ENCODE results near the gene MOB3A. TPM values are rescaled to one million over a fixed set of nuclear protein-coding genes. Genes with fewer than 3 reads are reported as not detected.

The MOB3A gene
- total and polyA plus RNA-seq, 2 experiments from 2014 or later: 2.9 to 5.9 TPM

Small RNA genes lying within 50 kb of the gene (small RNA-seq; reads per million reads assigned to genes)
- gene AC007136.1 (ENCODE audit: low replicate concordance): not detected

Other genes starting within 250 kb of the MOB3A start
- 28.4 and 90.1 TPM in 2 replicates for gene REXO1, start 247.8 kb downstream of the MOB3A start, total RNA-seq (2014; rRNA removed; shearing (Covaris generic))
- gene REXO1, start 247.8 kb downstream of the MOB3A start, polyA plus RNA-seq (2016; fragmentation: Nextera tagmentation; extraction: Ambion mirVana): 20.2 and 23.5 TPM in 2 replicates
- gene KLF16, start 232.7 kb downstream of the MOB3A start, total RNA-seq (2014; rRNA removed; shearing (Covaris generic)): 20.2 and 22.0 TPM in 2 replicates
- 8.9 and 12.3 TPM in 2 replicates for gene KLF16, start 232.7 kb downstream of the MOB3A start, polyA plus RNA-seq (2016; fragmentation: Nextera tagmentation; extraction: Ambion mirVana)
- gene ABHD17A, start 210.8 kb downstream of the MOB3A start, total RNA-seq (2014; rRNA removed; shearing (Covaris generic)): 68.8 and 99.9 TPM in 2 replicates
- 34.2 and 37.1 TPM in 2 replicates for gene ABHD17A, start 210.8 kb downstream of the MOB3A start, polyA plus RNA-seq (2016; fragmentation: Nextera tagmentation; extraction: Ambion mirVana)
- 10.6 and 12.4 TPM in 2 replicates for gene ADAT3, start 190.9 kb downstream of the MOB3A start, total RNA-seq (2014; rRNA removed; shearing (Covaris generic))
- 7.8 and 7.9 TPM in 2 replicates for gene ADAT3, start 190.9 kb downstream of the MOB3A start, polyA plus RNA-seq (2016; fragmentation: Nextera tagmentation; extraction: Ambion mirVana)
- gene SCAMP4, start 190.9 kb downstream of the MOB3A start, total RNA-seq (2014; rRNA removed; shearing (Covaris generic)): 87.0 and 106 TPM in 2 replicates
- 35.5 and 39.4 TPM in 2 replicates for gene SCAMP4, start 190.9 kb downstream of the MOB3A start, polyA plus RNA-seq (2016; fragmentation: Nextera tagmentation; extraction: Ambion mirVana)
- gene CSNK1G2, start 155.2 kb downstream of the MOB3A start, total RNA-seq (2014; rRNA removed; shearing (Covaris generic)): 113 and 147 TPM in 2 replicates
- gene CSNK1G2, start 155.2 kb downstream of the MOB3A start, polyA plus RNA-seq (2016; fragmentation: Nextera tagmentation; extraction: Ambion mirVana): 39.6 and 55.9 TPM in 2 replicates
- 106 and 130 TPM in 2 replicates for gene BTBD2, start 80.6 kb downstream of the MOB3A start, total RNA-seq (2014; rRNA removed; shearing (Covaris generic))
- 23.8 and 27.2 TPM in 2 replicates for gene BTBD2, start 80.6 kb downstream of the MOB3A start, polyA plus RNA-seq (2016; fragmentation: Nextera tagmentation; extraction: Ambion mirVana)
- gene MKNK2, start 45.1 kb downstream of the MOB3A start, total RNA-seq (2014; rRNA removed; shearing (Covaris generic)): 123 and 159 TPM in 2 replicates
- 71.0 and 106 TPM in 2 replicates for gene MKNK2, start 45.1 kb downstream of the MOB3A start, polyA plus RNA-seq (2016; fragmentation: Nextera tagmentation; extraction: Ambion mirVana)
- 2.2 and 2.6 TPM in 2 replicates for gene IZUMO4, start 589 bp upstream of the MOB3A start, total RNA-seq (2014; rRNA removed; shearing (Covaris generic))
- 0.57 and 0.82 TPM in 2 replicates for gene IZUMO4, start 589 bp upstream of the MOB3A start, polyA plus RNA-seq (2016; fragmentation: Nextera tagmentation; extraction: Ambion mirVana)
- gene AP3D1, start 55.2 kb upstream of the MOB3A start, total RNA-seq (2014; rRNA removed; shearing (Covaris generic)): 205 and 236 TPM in 2 replicates
- gene AP3D1, start 55.2 kb upstream of the MOB3A start, polyA plus RNA-seq (2016; fragmentation: Nextera tagmentation; extraction: Ambion mirVana): 101 and 117 TPM in 2 replicates
- 23.4 and 40.6 TPM in 2 replicates for gene DOT1L, start 67.6 kb upstream of the MOB3A start, total RNA-seq (2014; rRNA removed; shearing (Covaris generic))
- gene DOT1L, start 67.6 kb upstream of the MOB3A start, polyA plus RNA-seq (2016; fragmentation: Nextera tagmentation; extraction: Ambion mirVana): 25.5 and 31.0 TPM in 2 replicates
- 175 and 210 TPM in 2 replicates for gene PLEKHJ1, start 140.0 kb upstream of the MOB3A start, total RNA-seq (2014; rRNA removed; shearing (Covaris generic))
- 142 and 146 TPM in 2 replicates for gene PLEKHJ1, start 140.0 kb upstream of the MOB3A start, polyA plus RNA-seq (2016; fragmentation: Nextera tagmentation; extraction: Ambion mirVana)
- gene SF3A2, start 140.5 kb upstream of the MOB3A start, total RNA-seq (2014; rRNA removed; shearing (Covaris generic)): 79.1 and 128 TPM in 2 replicates
- 67.7 and 76.0 TPM in 2 replicates for gene SF3A2, start 140.5 kb upstream of the MOB3A start, polyA plus RNA-seq (2016; fragmentation: Nextera tagmentation; extraction: Ambion mirVana)
- 2.6 and 6.8 TPM in 2 replicates for gene AMH, start 153.0 kb upstream of the MOB3A start, total RNA-seq (2014; rRNA removed; shearing (Covaris generic))
- 1.4 and 1.9 TPM in 2 replicates for gene AMH, start 153.0 kb upstream of the MOB3A start, polyA plus RNA-seq (2016; fragmentation: Nextera tagmentation; extraction: Ambion mirVana)
- gene JSRP1, start 160.1 kb upstream of the MOB3A start, total RNA-seq (2014; rRNA removed; shearing (Covaris generic)): 2.4 and 4.5 TPM in 2 replicates
- 3.1 and 3.7 TPM in 2 replicates for gene JSRP1, start 160.1 kb upstream of the MOB3A start, polyA plus RNA-seq (2016; fragmentation: Nextera tagmentation; extraction: Ambion mirVana)
- not detected in 2 replicates for gene PEAK3, start 185.8 kb upstream of the MOB3A start, total RNA-seq (2014; rRNA removed; shearing (Covaris generic))
- not detected in 2 replicates for gene PEAK3, start 185.8 kb upstream of the MOB3A start, polyA plus RNA-seq (2016; fragmentation: Nextera tagmentation; extraction: Ambion mirVana)
- 0.45 and 1.9 TPM in 2 replicates for gene LINGO3, start 211.8 kb upstream of the MOB3A start, total RNA-seq (2014; rRNA removed; shearing (Covaris generic))
- 0.29 and 0.40 TPM in 2 replicates for gene LINGO3, start 211.8 kb upstream of the MOB3A start, polyA plus RNA-seq (2016; fragmentation: Nextera tagmentation; extraction: Ambion mirVana)
- gene LSM7, start 232.3 kb upstream of the MOB3A start, total RNA-seq (2014; rRNA removed; shearing (Covaris generic)): 197 and 299 TPM in 2 replicates
- gene LSM7, start 232.3 kb upstream of the MOB3A start, polyA plus RNA-seq (2016; fragmentation: Nextera tagmentation; extraction: Ambion mirVana): 409 and 434 TPM in 2 replicates
- 51.0 and 53.3 TPM in 2 replicates for gene SPPL2B, start 232.4 kb upstream of the MOB3A start, total RNA-seq (2014; rRNA removed; shearing (Covaris generic))
- 21.1 and 23.5 TPM in 2 replicates for gene SPPL2B, start 232.4 kb upstream of the MOB3A start, polyA plus RNA-seq (2016; fragmentation: Nextera tagmentation; extraction: Ambion mirVana)